WERI-Rb-1 (cell line): ENCODE results near the gene FLCN.

Experiments
- DNase-seq: peaks from one replicate; pipeline ENCODE4 v3.0.0-alpha.2; 2020
- H3K27ac ChIP-seq: fragments of 250-450 bp; sonication (Bioruptor Pico); 2 replicates; pipeline ENCODE4 v1.5.1; 2020; ENCODE audit warnings: mild to moderate bottlenecking, moderate library complexity
- H3K27me3 ChIP-seq: fragments of 250-450 bp; sonication (Bioruptor Pico); 2 replicates; pipeline ENCODE4 v1.5.1; 2021; ENCODE audit warnings: mild to moderate bottlenecking, low read depth, moderate library complexity; ENCODE audit not compliant: insufficient read depth, severe bottlenecking
- H3K36me3 ChIP-seq: fragments of 250-450 bp; sonication (Bioruptor Pico); 2 replicates; pipeline ENCODE4 v1.5.1; 2020; ENCODE audit warnings: mild to moderate bottlenecking, moderate library complexity
- H3K4me3 ChIP-seq: 2 replicates; pipeline ENCODE4 v1.5.1; 2011; ENCODE audit warnings: low read depth, mild to moderate bottlenecking, control low read depth, low read length
- H3K9me3 ChIP-seq: fragments of 250-450 bp; sonication (Bioruptor Pico); 2 replicates; pipeline ENCODE4 v1.5.1; 2021; ENCODE audit warnings: mild to moderate bottlenecking, moderate library complexity; ENCODE audit not compliant: severe bottlenecking
- CTCF ChIP-seq: IDR thresholded peaks from 2 replicates; pipeline ENCODE4 v1.5.1; 2011; ENCODE audit warnings: low read depth, mild to moderate bottlenecking, control low read depth, inconsistent platforms, low read length

FLCN gene

GRCh38 chr17:17167986-17168385 lies 69.0 kb downstream of the FLCN start:
- Histone ChIP-seq H3K36me3 (peaks cover 82% of the 10 kb centered on the region), H3K27me3 (no peaks in the 10 kb centered on the region), H3K27ac (no peak overlapping the region), H3K4me3 (no peak overlapping the region), H3K9me3 (no peaks in the 10 kb centered on the region)
- DNase-seq: no peak
- TF ChIP-seq CTCF: no peak

DNA sequence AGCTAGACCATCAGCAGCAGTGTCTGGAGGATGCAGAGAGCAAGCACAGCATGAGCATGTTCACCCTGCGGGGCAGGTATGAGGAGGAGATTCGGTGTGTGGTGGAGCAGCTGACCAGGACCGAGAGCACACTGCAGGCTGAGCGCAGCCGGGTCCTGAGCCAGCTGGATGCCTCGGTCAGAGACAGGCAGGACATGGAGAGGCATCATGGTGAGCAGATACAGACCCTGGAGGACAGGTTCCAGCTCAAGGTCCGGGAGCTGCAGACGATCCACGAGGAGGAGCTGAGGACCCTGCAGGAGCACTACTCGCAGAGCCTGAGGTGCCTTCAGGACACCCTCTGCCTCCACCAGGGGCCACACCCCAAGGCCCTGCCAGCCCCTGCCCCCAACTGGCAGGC lies 69.6 kb downstream of the FLCN start:
- H3K27me3 ChIP-seq: no peaks in the 10 kb centered on the region
- peaks cover 82% of the 10 kb centered on the region for H3K36me3 ChIP-seq
- no peak for DNase-seq
- no peak overlapping the region for H3K27ac ChIP-seq
- no peak for TF ChIP-seq CTCF
- H3K4me3 ChIP-seq: no peak overlapping the region
- H3K9me3 ChIP-seq: no peaks in the 10 kb centered on the region

- peaks cover 84% of the 10 kb centered on the region for H3K36me3 ChIP-seq
- H3K4me3 ChIP-seq: no peak overlapping the region
- H3K27me3 ChIP-seq: no peaks in the 10 kb centered on the region
- no peak for DNase-seq
- H3K9me3 ChIP-seq: no peaks in the 10 kb centered on the region
- TF ChIP-seq CTCF: no peak
- no peak overlapping the region for H3K27ac ChIP-seq
Observed at GRCh38 chr17:17166446-17166845, 70.5 kb downstream of the FLCN start.

- Histone ChIP-seq H3K4me3 (no peak overlapping the region), H3K36me3 (peaks cover 84% of the 10 kb centered on the region), H3K27ac (no peak overlapping the region), H3K27me3 (no peaks in the 10 kb centered on the region), H3K9me3 (no peaks in the 10 kb centered on the region)
- TF ChIP-seq CTCF: no peak
- no peak for DNase-seq
Observed at GRCh38 chr17:17165666-17166308, 71.2 kb downstream of the FLCN start.

GRCh38 chr17:17164676-17165075 lies 72.3 kb downstream of the FLCN start:
- no peak for TF ChIP-seq CTCF
- peaks cover 89% of the 10 kb centered on the region for H3K36me3 ChIP-seq
- no peak overlapping the region for H3K27ac ChIP-seq
- H3K4me3 ChIP-seq: no peak overlapping the region
- no peaks in the 10 kb centered on the region for H3K27me3 ChIP-seq
- no peaks in the 10 kb centered on the region for H3K9me3 ChIP-seq
- DNase-seq: no peak

DNA sequence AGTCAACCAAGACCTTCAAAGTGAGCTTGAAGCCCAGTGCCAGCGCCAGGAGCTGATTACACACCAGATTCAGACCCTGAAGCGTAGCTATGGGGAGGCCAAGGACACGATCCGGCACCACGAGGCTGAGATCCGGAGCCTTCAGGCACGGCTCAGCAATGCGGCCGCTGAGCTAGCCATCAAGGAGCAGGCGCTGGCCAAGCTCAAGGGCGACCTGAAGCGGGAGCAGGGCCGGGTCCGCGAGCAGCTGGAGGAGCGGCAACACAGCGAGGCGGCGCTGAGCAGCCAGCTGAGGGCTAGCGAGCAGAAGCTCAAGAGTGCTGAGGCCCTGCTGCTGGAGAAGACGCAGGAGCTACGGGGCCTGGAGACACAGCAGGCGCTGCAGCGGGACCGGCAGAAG lies 72.8 kb downstream of the FLCN start:
- Histone ChIP-seq H3K4me3 (no peak overlapping the region), H3K36me3 (peaks cover 92% of the 10 kb centered on the region), H3K9me3 (no peaks in the 10 kb centered on the region), H3K27ac (no peak overlapping the region), H3K27me3 (no peaks in the 10 kb centered on the region)
- TF ChIP-seq CTCF: no peak
- no peak for DNase-seq
